SKM-1 (cell line): ENCODE results near the gene ELOB.

Source experiments
- DNase-seq: peaks from one replicate; lab custom pipeline; 2025; ENCODE audit not compliant: unreplicated experiment; lab: John Stamatoyannopoulos, UW

The ELOB gene

GRCh38 chr16:2811703-2812471 is 34.8 kb upstream of the ELOB start:
- no peak for DNase-seq

GRCh38 chr16:2810651-2811050 is 33.6 kb upstream of the ELOB start:
- DNase-seq: no peak

GRCh38 chr16:2809149-2809760 is 32.2 kb upstream of the ELOB start:
- no peak for DNase-seq

- no peak for DNase-seq
Observed at GRCh38 chr16:2808181-2808580, 31.1 kb upstream of the ELOB start.

- DNase-seq: no peak
Observed at GRCh38 chr16:2806286-2806685, 29.2 kb upstream of the ELOB start.

- no peak for DNase-seq
Observed at GRCh38 chr16:2804728-2805127, 27.6 kb upstream of the ELOB start.

GRCh38 chr16:2803545-2804195 is 26.6 kb upstream of the ELOB start:
- no peak for DNase-seq

GRCh38 chr16:2799859-2800226 is 22.8 kb upstream of the ELOB start:
- no peak for DNase-seq

GRCh38 chr16:2799205-2799858 is 22.3 kb upstream of the ELOB start:
- DNase-seq: no peak

GRCh38 chr16:2798723-2799204 is 21.7 kb upstream of the ELOB start:
- no peak for DNase-seq

GRCh38 chr16:2795395-2796143 is 18.5 kb upstream of the ELOB start:
- peak; percentile 48 for DNase-seq

- DNase-seq: no peak
Observed at GRCh38 chr16:2792940-2793339, 15.9 kb upstream of the ELOB start.

GRCh38 chr16:2791174-2791573 is 14.1 kb upstream of the ELOB start:
- DNase-seq: no peak

- DNase-seq: no peak
Observed at GRCh38 chr16:2790631-2791030, 13.6 kb upstream of the ELOB start.

- no peak for DNase-seq
Observed at GRCh38 chr16:2787961-2788360, 10.9 kb upstream of the ELOB start.

- no peak for DNase-seq
Observed at GRCh38 chr16:2787406-2787805, 10.3 kb upstream of the ELOB start, which contains the start of gene PRSS33. Gene PRSS33, minus strand, starts transcription at chr16:2787560. Its CDS starts 1,013 bp downstream, at chr16:2786547.

- DNase-seq: no peak
Observed at GRCh38 chr16:2786826-2787151, 9.7 kb upstream of the ELOB start.

- no peak for DNase-seq
Observed at GRCh38 chr16:2786061-2786825, 9.2 kb upstream of the ELOB start.

- no peak for DNase-seq
Observed at GRCh38 chr16:2785101-2785991, 8.3 kb upstream of the ELOB start.
